ENCODE measurements around the gene EPHA5. TPM values are rescaled to one million over a fixed set of nuclear protein-coding genes. Genes with fewer than 3 reads are reported as not detected.

Gene EPHA5
- polyA plus RNA-seq, 1 donor (not counting 4 experiments of a cell fraction or from before 2014, with no cell fraction given): not detected

GRCh38 chr4:65399084-65399483 is 271.2 kb downstream of the EPHA5 start:
- Histone ChIP-seq H4K20me1 (ENCODE audit: control insufficient read depth, extremely low read depth, insufficient read depth, low read length) (no peaks in the 10 kb centered on the region), H3K9me3 (ENCODE audit: control insufficient read depth, low read depth, low read length) (no peaks in the 10 kb centered on the region), H3K9me1 (ENCODE audit: control insufficient read depth, extremely low read depth, insufficient read depth, low read length) (no peaks in the 10 kb centered on the region), H3K27me3 (ENCODE audit: control insufficient read depth, extremely low read depth, insufficient read depth, low read length) (no peaks in the 10 kb centered on the region), H3K4me3 (ENCODE audit: control insufficient read depth in 2 of 3, extremely low read depth in 1 of 3, insufficient read depth in 2 of 3, low read depth in 1 of 3, low read length in 3 of 3) (no peak overlapping the region), H3K79me2 (ENCODE audit: control insufficient read depth, insufficient read depth, low read length) (no peaks in the 10 kb centered on the region), H2AFZ (ENCODE audit: control insufficient read depth, low read length) (no peak overlapping the region), H3K27ac (ENCODE audit: control insufficient read depth, insufficient read depth, low read length) (no peak overlapping the region), H3K4me2 (ENCODE audit: control insufficient read depth, extremely low read depth, insufficient read depth, low read depth, low read length) (no peak overlapping the region), H3K9ac (ENCODE audit: control insufficient read depth, extremely low read depth, insufficient read depth, low read length) (no peak overlapping the region), H3K36me3 (ENCODE audit: control insufficient read depth in 2 of 2, extremely low read depth in 1 of 2, insufficient read depth in 2 of 2, low read length in 2 of 2) (no peaks in the 10 kb centered on the region), H3K4me1 (ENCODE audit: control insufficient read depth, extremely low read depth, insufficient read depth, low read length) (no peaks in the 10 kb centered on the region)
- DNase-seq (ENCODE audit: low read depth, low spot score) (no peak), FAIRE-seq (no peak)
- dilution Hi-C loops (cut with MboI; ENCODE audit: extremely low pct_ligation_motif_present, low sequenced_read_pairs): no loop called here
- TF ChIP-seq, protein P1, sequence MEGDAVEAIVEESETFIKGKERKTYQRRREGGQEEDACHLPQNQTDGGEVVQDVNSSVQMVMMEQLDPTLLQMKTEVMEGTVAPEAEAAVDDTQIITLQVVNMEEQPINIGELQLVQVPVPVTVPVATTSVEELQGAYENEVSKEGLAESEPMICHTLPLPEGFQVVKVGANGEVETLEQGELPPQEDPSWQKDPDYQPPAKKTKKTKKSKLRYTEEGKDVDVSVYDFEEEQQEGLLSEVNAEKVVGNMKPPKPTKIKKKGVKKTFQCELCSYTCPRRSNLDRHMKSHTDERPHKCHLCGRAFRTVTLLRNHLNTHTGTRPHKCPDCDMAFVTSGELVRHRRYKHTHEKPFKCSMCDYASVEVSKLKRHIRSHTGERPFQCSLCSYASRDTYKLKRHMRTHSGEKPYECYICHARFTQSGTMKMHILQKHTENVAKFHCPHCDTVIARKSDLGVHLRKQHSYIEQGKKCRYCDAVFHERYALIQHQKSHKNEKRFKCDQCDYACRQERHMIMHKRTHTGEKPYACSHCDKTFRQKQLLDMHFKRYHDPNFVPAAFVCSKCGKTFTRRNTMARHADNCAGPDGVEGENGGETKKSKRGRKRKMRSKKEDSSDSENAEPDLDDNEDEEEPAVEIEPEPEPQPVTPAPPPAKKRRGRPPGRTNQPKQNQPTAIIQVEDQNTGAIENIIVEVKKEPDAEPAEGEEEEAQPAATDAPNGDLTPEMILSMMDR (optimal IDR thresholded peaks at IDR 0.05 in 1 of 3, IDR thresholded peaks at IDR 0.05 in 1 of 3, conservative IDR thresholded peaks at IDR 0.05 in 1 of 3; ENCODE audit: extremely low read depth in 1 of 3, insufficient read depth in 2 of 3, low read length in 3 of 3): no peak
- TF ChIP-seq EZH2 (IDR thresholded peaks at IDR 0.05; ENCODE audit: low read length): no peak

DNA sequence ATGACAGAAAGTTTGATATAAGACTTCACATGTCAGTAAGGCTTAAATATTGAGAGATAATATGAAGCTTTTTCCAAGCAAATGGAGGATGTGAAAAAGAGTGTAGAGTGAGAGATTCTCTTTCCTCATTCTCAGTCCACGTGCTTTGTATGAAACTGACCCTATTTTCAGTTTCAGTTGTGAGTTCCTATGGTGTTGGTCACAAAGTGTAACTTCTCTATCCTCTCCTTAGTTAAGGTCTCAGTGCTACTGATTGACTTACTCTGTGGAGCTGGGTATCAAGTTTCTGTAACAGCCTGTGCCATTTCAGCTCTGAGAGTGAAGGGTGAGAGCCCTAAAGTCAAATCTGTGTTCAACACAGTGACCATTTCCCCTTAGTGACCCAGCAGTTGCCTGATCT is 277.2 kb downstream of the EPHA5 start:
- DNase-seq (ENCODE audit: low read depth, low spot score) (no peak), FAIRE-seq (no peak)
- Histone ChIP-seq H3K27me3 (ENCODE audit: control insufficient read depth, extremely low read depth, insufficient read depth, low read length) (no peaks in the 10 kb centered on the region), H3K9me1 (ENCODE audit: control insufficient read depth, extremely low read depth, insufficient read depth, low read length) (no peaks in the 10 kb centered on the region), H3K27ac (ENCODE audit: control insufficient read depth, insufficient read depth, low read length) (no peak overlapping the region), H3K4me1 (ENCODE audit: control insufficient read depth, extremely low read depth, insufficient read depth, low read length) (no peaks in the 10 kb centered on the region), H3K4me2 (ENCODE audit: control insufficient read depth, extremely low read depth, insufficient read depth, low read depth, low read length) (no peak overlapping the region), H3K4me3 (ENCODE audit: control insufficient read depth in 2 of 3, extremely low read depth in 1 of 3, insufficient read depth in 2 of 3, low read depth in 1 of 3, low read length in 3 of 3) (no peak overlapping the region), H2AFZ (ENCODE audit: control insufficient read depth, low read length) (no peak overlapping the region), H4K20me1 (ENCODE audit: control insufficient read depth, extremely low read depth, insufficient read depth, low read length) (no peaks in the 10 kb centered on the region), H3K9ac (ENCODE audit: control insufficient read depth, extremely low read depth, insufficient read depth, low read length) (no peak overlapping the region), H3K9me3 (ENCODE audit: control insufficient read depth, low read depth, low read length) (no peaks in the 10 kb centered on the region), H3K36me3 (ENCODE audit: control insufficient read depth in 2 of 2, extremely low read depth in 1 of 2, insufficient read depth in 2 of 2, low read length in 2 of 2) (no peaks in the 10 kb centered on the region), H3K79me2 (ENCODE audit: control insufficient read depth, insufficient read depth, low read length) (no peaks in the 10 kb centered on the region)
- dilution Hi-C loops (cut with MboI; ENCODE audit: extremely low pct_ligation_motif_present, low sequenced_read_pairs): no loop called here
- TF ChIP-seq EZH2 (IDR thresholded peaks at IDR 0.05; ENCODE audit: low read length): no peak
- TF ChIP-seq, protein P1 (optimal IDR thresholded peaks at IDR 0.05 in 1 of 3, IDR thresholded peaks at IDR 0.05 in 1 of 3, conservative IDR thresholded peaks at IDR 0.05 in 1 of 3; ENCODE audit: extremely low read depth in 1 of 3, insufficient read depth in 2 of 3, low read length in 3 of 3): no peak

Data from keratinocyte (primary cell).